K562 (cell line): ENCODE results near the gene SLC22A4.

Experiments used
- FOSL1 ChIP-seq: fragments of 200-800 bp; sonication (Bioruptor generic); conservative IDR thresholded peaks from 2 replicates; pipeline ENCODE4 v1.6.1; 2016; ENCODE audit warnings: missing genetic modification characterization, missing compliant biosample characterization
- YY1 ChIP-seq, 3 experiments: IDR thresholded peaks; 2 replicates each; pipeline ENCODE4 v1.6.1; 2011; ENCODE audit warnings: low read length in 2 of 3, mild to moderate bottlenecking in 2 of 3, moderate library complexity in 2 of 3, borderline replicate concordance in 1 of 3, control low read depth in 1 of 3, low read depth in 1 of 3; ENCODE audit not compliant: insufficient read depth in 3 of 3, insufficient replicate concordance in 2 of 3, control insufficient read depth in 1 of 3, insufficient read length in 1 of 3; ENCODE audit errors: extremely low read depth in 1 of 3
- ZNF780A ChIP-seq: fragments of 250-450 bp; sonication (Bioruptor Pico); IDR thresholded peaks from 2 replicates; pipeline ENCODE4 v1.5.0; 2021; ENCODE audit warnings: mild to moderate bottlenecking
- TF ChIP-seq, protein P1 (sequence below): sonication (generic); formaldehyde crosslinking; IDR thresholded peaks from 2 replicates; pipeline ENCODE4 v1.8.0; 2022; ENCODE audit warnings: missing genetic modification reagents, mild to moderate bottlenecking, moderate library complexity, borderline replicate concordance

DNA sequence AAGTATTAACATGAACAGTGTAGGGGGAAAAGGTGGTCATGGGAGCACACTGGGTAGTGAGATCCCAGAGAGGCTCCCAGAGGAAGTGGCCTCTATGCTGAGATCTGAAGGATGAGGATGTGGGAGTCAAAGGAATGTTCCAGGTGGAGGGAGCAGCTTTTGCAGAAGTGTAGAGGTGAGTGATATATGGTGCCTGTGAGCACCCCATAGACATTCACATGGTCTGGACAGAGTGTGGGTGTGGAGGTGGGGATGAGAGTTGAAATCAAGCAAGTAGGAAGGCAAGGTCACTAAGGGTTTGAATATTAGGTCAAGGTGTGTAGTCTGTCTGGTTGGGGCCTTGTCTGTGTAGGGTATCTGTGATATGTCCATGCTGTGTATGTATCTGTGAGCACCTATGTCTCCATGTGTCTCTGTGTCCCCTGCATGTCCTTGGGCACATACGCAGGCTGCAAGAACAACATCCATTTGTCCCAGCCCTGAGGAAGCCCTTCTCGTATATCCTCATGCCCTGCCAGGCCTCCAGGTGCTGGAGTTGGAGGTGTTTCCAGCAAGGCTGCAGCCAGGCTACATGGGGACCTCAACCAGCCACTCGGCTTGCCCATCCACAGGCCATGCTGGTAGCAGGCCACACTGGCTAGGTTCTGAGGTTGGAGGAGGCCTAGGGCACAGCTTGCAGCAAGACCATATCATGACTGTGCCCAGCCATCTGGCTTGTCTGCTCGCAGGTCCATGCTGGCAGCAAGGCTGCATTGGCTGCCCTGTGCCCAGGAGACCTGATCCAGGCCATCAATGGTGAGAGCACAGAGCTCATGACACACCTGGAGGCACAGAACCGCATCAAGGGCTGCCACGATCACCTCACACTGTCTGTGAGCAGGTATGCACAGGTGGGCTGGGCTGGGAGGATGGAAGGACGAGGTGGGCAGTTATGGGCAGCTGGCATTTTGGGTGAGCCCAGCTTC is 32.0 kb upstream of the SLC22A4 start:
- TF ChIP-seq ZNF780A (CRISPR knock-in tag) (no peak), YY1 (IDR thresholded peaks at IDR 0.05; ENCODE audit: borderline replicate concordance in 1 of 3, control insufficient read depth in 1 of 3, extremely low read depth in 1 of 3, insufficient read depth in 3 of 3, insufficient read length in 1 of 3, insufficient replicate concordance in 2 of 3, low read depth in 1 of 3, low read length in 2 of 3) (no peak), FOSL1 (tag) (no peak)
- TF ChIP-seq, protein P1, sequence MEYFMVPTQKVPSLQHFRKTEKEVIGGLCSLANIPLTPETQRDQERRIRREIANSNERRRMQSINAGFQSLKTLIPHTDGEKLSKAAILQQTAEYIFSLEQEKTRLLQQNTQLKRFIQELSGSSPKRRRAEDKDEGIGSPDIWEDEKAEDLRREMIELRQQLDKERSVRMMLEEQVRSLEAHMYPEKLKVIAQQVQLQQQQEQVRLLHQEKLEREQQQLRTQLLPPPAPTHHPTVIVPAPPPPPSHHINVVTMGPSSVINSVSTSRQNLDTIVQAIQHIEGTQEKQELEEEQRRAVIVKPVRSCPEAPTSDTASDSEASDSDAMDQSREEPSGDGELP (CRISPR knock-in tag) = no peak
